WI38 (cell line): ENCODE results near the gene AHI1.

ENCODE experiments used
- H3K4me3 ChIP-seq: 2 replicates; pipeline ENCODE4 v1.5.1; 2011; ENCODE audit warnings: low read depth, mild to moderate bottlenecking, control low read depth, low read length
- CTCF ChIP-seq: IDR thresholded peaks from 2 replicates; pipeline ENCODE4 v1.5.1; 2012; ENCODE audit warnings: low read depth, mild to moderate bottlenecking, control low read depth, low read length

AHI1 gene

GRCh38 chr6:135243871-135244796 is 253.4 kb downstream of the AHI1 start:
- TF ChIP-seq CTCF, result no peak
- no peak overlapping the region for H3K4me3 ChIP-seq

- no peak for TF ChIP-seq CTCF
- H3K4me3 ChIP-seq, result no peak overlapping the region
Measured at GRCh38 chr6:135240711-135241110, 256.8 kb downstream of the AHI1 start.

DNA sequence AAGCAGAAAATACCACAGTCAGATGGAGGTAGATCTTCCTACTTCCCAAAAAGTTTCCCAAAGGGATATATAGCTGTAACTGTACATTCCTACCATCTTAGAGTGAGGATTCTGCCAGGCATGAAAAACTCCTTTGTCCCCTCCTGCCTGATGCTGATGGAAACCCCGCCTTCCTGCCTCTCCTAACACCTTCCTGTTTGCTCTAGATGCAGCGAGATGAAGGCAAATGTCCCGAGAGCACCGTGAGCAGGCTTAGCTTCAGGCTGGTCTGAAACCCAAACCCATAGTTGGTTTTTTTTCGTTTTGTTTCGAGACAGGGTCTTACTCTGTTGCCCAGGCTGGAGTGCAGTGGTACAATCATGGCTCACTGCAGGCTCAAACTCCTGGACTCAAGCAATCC is 260.8 kb downstream of the AHI1 start:
- no peak overlapping the region for H3K4me3 ChIP-seq
- TF ChIP-seq CTCF, result no peak

DNA sequence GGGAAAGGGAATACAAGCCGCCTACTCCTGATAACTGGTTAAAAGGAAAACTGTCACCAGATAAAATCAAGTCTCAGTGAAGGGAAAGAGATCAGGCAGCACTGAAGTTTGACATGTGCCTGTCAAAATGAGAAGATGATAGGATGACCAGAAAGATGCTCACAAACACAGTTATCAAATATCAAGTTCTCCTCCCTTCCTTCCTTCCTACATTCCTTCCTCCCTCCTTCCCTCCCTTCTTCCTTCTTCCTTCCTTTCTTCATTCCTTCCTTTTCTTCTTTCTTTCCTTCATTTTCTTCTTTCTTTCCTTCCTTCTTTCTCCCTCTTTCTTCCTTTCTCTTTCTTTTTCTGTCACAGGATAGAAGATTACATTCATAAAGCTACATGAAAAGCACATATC is 261.2 kb downstream of the AHI1 start:
- H3K4me3 ChIP-seq, result no peak overlapping the region
- no peak for TF ChIP-seq CTCF

- H3K4me3 ChIP-seq, result no peak overlapping the region
- TF ChIP-seq CTCF, result no peak
Measured at GRCh38 chr6:135235716-135236115, 261.8 kb downstream of the AHI1 start.

GRCh38 chr6:135234492-135234780 is 263.1 kb downstream of the AHI1 start:
- H3K4me3 ChIP-seq, result no peak overlapping the region
- TF ChIP-seq CTCF, result no peak

GRCh38 chr6:135233686-135234491 is 263.7 kb downstream of the AHI1 start:
- no peak overlapping the region for H3K4me3 ChIP-seq
- no peak for TF ChIP-seq CTCF
